ENCODE data around the gene PSMB11.

The PSMB11 gene

DNA sequence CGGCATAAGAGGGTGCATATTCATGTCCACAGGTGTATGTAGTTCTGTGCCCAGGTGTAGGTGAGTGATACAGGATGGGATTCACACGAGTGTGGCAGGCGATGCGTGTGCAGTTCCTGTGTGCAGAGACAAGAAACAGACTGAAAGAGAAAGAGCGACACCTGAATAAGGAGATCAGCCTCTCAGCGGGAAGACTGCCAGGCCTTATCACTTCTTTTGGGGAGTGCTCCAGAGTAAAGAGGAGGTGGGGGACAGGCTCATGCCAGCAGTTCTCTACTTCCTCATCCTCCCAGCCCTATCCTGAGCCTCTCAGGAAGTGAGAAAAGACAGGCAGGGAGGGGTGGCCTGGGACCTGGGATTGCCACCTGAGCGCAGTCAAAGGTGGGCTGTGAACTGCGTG, 2.8 kb downstream of the PSMB11 start:
- no peak overlapping the region for H3K4me3 ChIP-seq (ENCODE audit: low read length)
- no peak for TF ChIP-seq CTCF (IDR thresholded peaks at IDR 0.05; ENCODE audit: insufficient read depth, low read depth, low read length, missing control alignments)
- no peak for DNase-seq (ENCODE audit: low read depth)

- no peak overlapping the region for H3K4me3 ChIP-seq (ENCODE audit: low read length)
- TF ChIP-seq CTCF (IDR thresholded peaks at IDR 0.05; ENCODE audit: insufficient read depth, low read depth, low read length, missing control alignments): no peak
- no peak for DNase-seq (ENCODE audit: low read depth)
These were observed 3.7 kb downstream of the PSMB11 start for GRCh38 chr14:23045419-23046357.

GRCh38 chr14:23047034-23047634, 5.1 kb downstream of the PSMB11 start:
- TF ChIP-seq CTCF (IDR thresholded peaks at IDR 0.05; ENCODE audit: insufficient read depth, low read depth, low read length, missing control alignments): no peak
- no peak overlapping the region for H3K4me3 ChIP-seq (ENCODE audit: low read length)
- no peak for DNase-seq (ENCODE audit: low read depth)

DNA sequence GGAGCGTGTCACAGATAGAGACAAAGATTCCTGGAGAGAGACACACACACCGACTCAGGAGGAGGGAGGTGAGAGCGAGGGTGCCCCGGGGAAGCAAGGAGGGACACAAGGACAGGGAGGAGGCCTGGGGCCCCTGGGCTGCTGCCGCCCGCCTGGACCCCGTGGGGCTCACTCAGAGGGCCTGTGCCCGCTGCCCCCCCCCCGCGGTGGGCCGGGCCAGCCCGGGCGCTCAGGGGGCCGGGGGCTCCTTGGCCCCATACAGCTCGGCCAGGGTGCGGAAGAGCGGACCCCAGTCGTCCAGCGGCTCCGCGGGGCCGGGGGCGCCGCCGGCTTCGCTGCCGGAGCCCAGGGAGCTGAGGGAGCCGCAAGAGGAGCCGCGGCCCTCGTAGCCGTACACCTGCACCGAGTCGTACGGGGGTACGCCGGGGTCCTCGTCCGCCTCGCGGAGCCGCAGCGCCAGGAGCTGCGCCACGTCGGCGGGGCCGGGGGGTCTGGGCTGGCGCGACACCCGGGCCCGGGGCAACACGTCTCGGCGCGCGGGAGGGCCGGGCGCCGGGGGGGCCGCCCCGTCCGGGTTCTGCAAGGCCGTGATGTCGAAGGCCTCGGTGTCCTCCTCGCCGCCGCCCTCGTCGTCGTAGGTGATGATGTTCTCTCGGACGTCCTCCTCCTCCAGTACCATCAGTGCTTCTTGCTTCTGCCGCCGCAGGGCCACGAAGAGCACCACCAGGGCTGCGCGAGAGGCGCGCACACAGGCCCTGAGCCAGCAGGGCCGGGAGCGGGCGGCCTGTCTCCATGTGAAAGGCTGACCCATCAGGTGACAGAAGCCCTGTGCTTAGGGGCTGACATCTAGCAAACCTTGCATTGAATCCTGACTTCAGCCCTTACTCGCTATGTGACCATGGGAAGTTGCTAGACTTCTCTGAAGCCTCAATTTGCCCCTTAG, 6.0 kb downstream of the PSMB11 start:
- TF ChIP-seq CTCF (IDR thresholded peaks at IDR 0.05; ENCODE audit: insufficient read depth, low read depth, low read length, missing control alignments): no peak
- DNase-seq (ENCODE audit: low read depth): no peak

GRCh38 chr14:23049011-23049410, 7.0 kb downstream of the PSMB11 start:
- TF ChIP-seq CTCF (IDR thresholded peaks at IDR 0.05; ENCODE audit: insufficient read depth, low read depth, low read length, missing control alignments): no peak
- no peak overlapping the region for H3K4me3 ChIP-seq (ENCODE audit: low read length)
- DNase-seq (ENCODE audit: low read depth): no peak

More for the DNA sequence above, 6.0 kb downstream of the PSMB11 start:
- H3K4me3 ChIP-seq (ENCODE audit: low read length): no peak overlapping the region

- no peak for TF ChIP-seq CTCF (IDR thresholded peaks at IDR 0.05; ENCODE audit: insufficient read depth, low read depth, low read length, missing control alignments)
- H3K4me3 ChIP-seq (ENCODE audit: low read length): no peak overlapping the region
- no peak for DNase-seq (ENCODE audit: low read depth)
These were observed 9.4 kb downstream of the PSMB11 start for GRCh38 chr14:23051141-23052057.

All from epithelial cell of esophagus (primary cell).